Activated T-helper 2 cell treated with anti-CD3 and anti-CD28 coated beads, Interferon-gamma antibody, Interleukin-2, Interleukin-4, amounts not matched to agents 10 μg/mL and 5 μg/mL and 100 μg/mL, durations not matched to agents 14 hours and 24 hours and 36 hours (primary cell): Measurements from ENCODE around the gene ST3GAL5. TPM values are rescaled to one million over a fixed set of nuclear protein-coding genes. Genes with fewer than 3 reads are reported as not detected.

Experiments used
- DNase-seq: peaks from one replicate; pipeline ENCODE4 v3.0.0; 2021; ENCODE audit warnings: low spot score
- H3K27ac Mint-ChIP-seq: one replicate; pipeline ENCODE4 v1.8.0; 2021; ENCODE audit warnings: mixed read lengths
- H3K27me3 Mint-ChIP-seq: one replicate; pipeline ENCODE4 v1.8.0; 2021; ENCODE audit warnings: low read depth, mixed read lengths
- H3K36me3 Mint-ChIP-seq: one replicate; pipeline ENCODE4 v1.8.0; 2021; ENCODE audit warnings: low read depth, mixed read lengths
- H3K4me1 Mint-ChIP-seq: one replicate; pipeline ENCODE4 v1.8.0; 2021; ENCODE audit warnings: low read depth, mixed read lengths
- H3K4me3 Mint-ChIP-seq: one replicate; pipeline ENCODE4 v1.8.0; 2021; ENCODE audit warnings: low read depth, mild to moderate bottlenecking, moderate library complexity, mixed read lengths
- H3K9me3 Mint-ChIP-seq: one replicate; pipeline ENCODE4 v1.8.0; 2021; ENCODE audit warnings: mixed read lengths
- intact Hi-C: fragments of 100-400 bp; cut with micrococcal nuclease; formaldehyde crosslinking; loops from one replicate; pipeline ENCODE4 v1.15.1; 2023
- total RNA-seq: library from RNA; stranded (reverse); gene quantifications from 2 replicates; pipeline ENCODE4 v1.2.3, GENCODE V29; 2022

The ST3GAL5 gene
- total RNA-seq, 1 donor from 2014 or later: 13.8 TPM

DNA sequence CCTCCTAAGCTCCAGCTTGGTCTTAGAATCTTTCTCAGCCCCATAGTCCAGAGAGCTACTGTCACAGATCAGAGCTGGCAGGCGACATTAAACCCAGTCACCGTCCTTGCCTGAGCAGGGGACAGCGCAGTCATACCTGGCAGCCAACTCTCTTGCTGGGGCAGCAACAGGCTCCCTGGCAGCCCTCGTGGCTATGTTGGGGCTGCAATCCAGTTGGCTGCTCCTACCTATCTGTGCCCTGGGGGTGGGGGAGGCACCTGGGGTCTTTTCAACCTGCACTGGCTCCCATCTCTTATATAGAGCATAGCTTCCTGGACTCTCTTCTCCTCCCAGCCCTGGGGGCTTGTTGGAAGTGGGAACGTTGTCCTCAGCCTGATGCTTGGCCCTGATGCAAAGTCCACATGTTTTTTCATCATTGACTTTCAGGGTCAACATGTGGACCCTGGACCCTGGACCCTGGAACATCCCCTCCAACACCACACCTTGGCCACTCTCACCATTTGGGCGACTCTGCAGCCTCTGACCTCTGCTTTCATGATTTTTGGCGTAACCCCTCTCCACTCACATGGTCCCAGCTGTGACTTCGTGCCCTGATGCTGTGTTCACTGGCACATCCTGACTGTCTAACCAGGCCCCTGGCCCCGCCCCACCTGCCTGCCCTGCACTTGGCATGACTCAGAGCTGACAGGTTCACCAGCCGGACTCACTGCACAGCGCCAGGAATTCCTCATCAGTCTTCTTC lies 89.4 kb downstream of the ST3GAL5 start:
- no peaks in the 10 kb centered on the region for H3K9me3 Mint-ChIP-seq
- peaks cover 2% of the 10 kb centered on the region for H3K4me1 Mint-ChIP-seq
- DNase-seq: no peak
- no peaks in the 10 kb centered on the region for H3K36me3 Mint-ChIP-seq
- peaks cover 12% of the 10 kb centered on the region for H3K27me3 Mint-ChIP-seq
- intact Hi-C loops: no loop called here
- H3K27ac Mint-ChIP-seq: no peak overlapping the region
- H3K4me3 Mint-ChIP-seq: no peak overlapping the region

DNA sequence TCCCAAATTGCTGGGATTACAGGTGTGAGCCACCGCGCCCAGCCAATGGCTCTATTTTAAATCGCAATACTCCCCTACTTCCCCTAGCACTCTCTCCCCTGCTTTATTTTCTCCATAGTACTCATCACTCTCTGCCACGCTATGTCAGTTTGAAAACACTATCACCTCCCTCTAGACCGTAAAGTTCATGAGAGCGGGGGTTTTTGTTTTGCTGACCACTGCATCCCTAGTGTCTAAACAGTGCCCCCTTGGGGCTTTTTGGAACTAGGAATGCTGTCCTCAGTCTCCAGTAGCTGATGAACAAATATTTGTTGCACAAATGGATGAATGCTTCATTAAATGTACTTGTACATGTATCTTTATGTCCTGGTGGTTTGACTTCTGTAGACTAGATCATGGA lies 90.9 kb downstream of the ST3GAL5 start:
- no peak overlapping the region for H3K4me3 Mint-ChIP-seq
- H3K27me3 Mint-ChIP-seq: peaks cover 15% of the 10 kb centered on the region
- no peaks in the 10 kb centered on the region for H3K9me3 Mint-ChIP-seq
- H3K27ac Mint-ChIP-seq: no peak overlapping the region
- DNase-seq: no peak
- H3K4me1 Mint-ChIP-seq: peaks cover 2% of the 10 kb centered on the region
- no peaks in the 10 kb centered on the region for H3K36me3 Mint-ChIP-seq
- intact Hi-C loops: no loop called here

DNA sequence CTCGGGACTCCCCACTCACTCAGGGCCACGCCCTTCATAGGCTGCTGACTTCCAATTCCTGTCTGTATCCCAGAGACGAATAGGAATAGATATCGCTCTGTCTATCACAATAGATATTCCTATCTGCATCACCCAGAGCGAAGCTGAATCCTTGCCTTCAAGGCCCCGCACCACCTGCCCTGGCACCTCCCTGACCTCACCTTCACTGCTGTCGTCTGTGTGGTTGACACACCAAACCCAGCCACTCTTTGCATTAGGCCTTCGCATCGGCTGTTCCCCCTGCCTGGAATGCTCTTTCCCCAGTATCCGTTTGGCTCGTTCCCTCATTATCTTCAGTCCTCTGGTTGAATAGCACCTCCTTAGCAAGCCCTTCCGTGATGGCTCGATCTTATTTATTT lies 91.5 kb downstream of the ST3GAL5 start:
- Mint-ChIP-seq H3K4me3 (no peak overlapping the region), H3K36me3 (no peaks in the 10 kb centered on the region), H3K4me1 (peaks cover 2% of the 10 kb centered on the region), H3K27ac (no peak overlapping the region), H3K27me3 (peaks cover 21% of the 10 kb centered on the region), H3K9me3 (no peaks in the 10 kb centered on the region)
- intact Hi-C loops: no loop called here
- no peak for DNase-seq

DNA sequence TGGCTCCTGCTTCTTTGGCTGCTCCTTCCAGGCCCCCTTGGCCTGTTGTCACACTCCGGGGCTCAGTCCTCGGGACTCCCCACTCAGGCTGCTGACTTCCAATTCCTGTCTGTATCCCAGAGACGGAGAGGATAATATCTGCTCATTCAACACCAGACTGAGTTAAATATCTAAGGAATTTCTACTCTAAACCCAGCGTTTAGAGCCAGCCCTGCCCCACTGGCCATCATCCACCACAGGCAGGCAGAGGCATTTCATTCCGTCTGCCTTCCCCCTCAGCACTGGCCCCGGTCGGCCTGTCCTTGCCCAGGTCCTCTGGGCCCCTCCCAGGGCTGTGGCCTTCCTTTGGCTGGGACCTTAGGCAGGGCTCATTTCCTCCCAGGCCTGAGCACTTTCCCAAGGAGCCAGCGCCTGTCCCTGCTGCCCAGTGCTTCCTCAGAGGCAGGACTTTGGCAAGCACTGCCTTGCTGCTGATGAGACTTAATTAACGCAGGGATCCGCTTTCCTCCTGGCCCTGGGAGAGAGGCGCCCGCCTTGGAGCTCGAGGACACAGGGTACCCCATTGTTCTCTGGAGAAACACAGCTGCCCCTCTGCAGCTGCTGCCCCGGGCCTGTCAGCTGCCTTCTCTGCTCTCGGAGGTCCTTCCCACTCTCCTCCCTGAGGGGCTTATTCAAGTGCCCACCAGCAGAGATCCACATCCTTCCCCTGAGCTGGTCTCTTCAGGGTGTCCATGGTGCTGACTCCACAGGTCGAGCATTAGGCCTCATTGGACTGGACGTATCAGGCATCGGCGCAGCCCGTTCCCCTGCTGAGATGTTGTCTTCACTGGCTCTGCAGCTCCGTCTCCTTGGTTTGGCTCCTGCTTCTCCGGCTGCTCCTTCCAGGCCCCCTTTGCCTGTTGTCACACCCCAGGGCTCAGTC lies 92.2 kb downstream of the ST3GAL5 start:
- no peak for DNase-seq
- Mint-ChIP-seq H3K4me1 (peaks cover 2% of the 10 kb centered on the region), H3K36me3 (no peaks in the 10 kb centered on the region), H3K4me3 (no peak overlapping the region), H3K27me3 (peaks cover 21% of the 10 kb centered on the region), H3K27ac (no peak overlapping the region), H3K9me3 (no peaks in the 10 kb centered on the region)
- intact Hi-C loops: no loop called here

DNA sequence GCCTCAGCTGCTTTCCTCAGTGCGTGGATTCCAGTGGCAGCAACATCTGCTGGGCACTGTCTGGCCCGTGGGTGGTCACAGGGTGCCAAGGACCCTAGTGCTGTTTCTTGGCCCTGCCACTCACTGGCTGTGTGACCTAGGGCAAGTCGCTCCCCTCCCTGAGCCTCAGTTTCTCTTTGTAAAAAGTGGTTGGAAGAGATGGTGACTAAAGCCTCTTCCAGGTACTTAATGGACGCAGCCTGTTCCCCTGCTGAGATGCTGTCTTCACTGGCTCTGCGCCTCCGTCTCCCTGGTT lies 92.8 kb downstream of the ST3GAL5 start:
- Mint-ChIP-seq H3K9me3 (no peaks in the 10 kb centered on the region), H3K4me3 (no peak overlapping the region), H3K27ac (no peak overlapping the region), H3K4me1 (peaks cover 2% of the 10 kb centered on the region), H3K36me3 (no peaks in the 10 kb centered on the region), H3K27me3 (peaks cover 21% of the 10 kb centered on the region)
- DNase-seq: no peak
- intact Hi-C loops: no loop called here

DNA sequence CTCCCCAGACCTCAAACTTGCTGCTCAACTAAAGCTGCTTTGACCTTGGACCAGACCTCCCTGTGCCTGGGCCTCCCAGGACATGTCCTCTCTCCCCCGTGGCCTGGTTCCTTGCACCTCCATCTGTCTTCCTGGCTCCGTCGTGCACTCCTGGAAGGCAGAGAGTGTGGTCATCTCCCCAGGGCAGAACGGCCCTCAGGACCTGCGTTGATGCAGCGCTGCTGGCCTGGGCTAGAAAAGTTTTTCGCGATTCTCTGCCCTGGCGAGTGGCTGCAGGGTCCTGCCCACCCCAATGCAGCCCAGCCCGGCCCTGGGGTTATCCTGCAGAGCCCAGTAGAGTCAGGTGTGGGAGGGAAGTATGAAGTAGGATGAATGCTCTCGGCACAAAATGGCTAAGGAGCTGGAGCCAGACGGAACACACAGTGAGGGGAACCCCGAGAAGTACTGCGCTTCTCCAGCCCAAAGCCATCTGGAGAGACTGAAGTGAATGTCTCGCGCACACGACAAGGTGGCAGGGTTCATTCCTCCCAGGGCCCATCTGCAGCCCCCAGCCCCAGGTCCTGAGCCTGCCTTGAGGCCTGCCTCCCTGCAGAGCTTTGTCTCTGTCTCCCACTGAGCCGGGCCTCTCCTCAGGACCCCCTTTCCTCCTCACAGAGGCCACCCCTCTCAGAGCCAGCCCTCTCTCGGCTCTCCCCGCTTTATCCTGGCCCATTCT lies 93.3 kb downstream of the ST3GAL5 start:
- H3K27me3 Mint-ChIP-seq: peaks cover 21% of the 10 kb centered on the region
- DNase-seq: no peak

DNA sequence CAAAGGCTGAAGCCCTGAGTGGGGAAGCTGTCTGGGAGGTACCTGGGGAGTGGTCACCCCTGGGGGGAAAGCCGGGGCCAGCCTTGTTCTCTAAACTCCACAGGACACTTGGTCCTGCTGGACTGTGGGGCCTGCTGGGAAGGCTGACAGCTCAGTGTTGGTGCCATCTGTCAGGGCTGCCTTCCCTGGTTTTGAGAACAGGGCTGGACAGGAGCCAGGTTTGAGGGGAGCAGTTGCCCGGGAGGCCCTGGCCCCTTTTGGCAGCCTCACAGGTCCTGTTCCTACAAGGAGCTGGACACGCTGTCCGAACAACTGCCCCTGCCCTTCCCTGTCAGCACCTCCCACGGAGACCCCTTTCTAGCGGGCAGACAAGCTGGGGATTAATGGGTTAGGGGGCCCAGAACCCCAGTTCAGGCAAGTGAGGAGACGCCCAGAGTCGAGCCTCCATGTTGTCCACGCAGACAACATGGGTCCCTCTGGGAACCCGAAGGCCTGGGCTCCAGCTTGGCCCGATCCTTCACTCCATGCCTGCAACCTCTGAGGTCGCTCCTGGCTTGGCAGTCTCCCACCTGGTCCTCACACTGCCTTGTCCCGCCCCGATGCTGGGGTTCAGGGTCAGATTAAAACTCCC lies 94.2 kb downstream of the ST3GAL5 start:
- Mint-ChIP-seq H3K27me3 (peaks cover 17% of the 10 kb centered on the region), H3K9me3 (no peaks in the 10 kb centered on the region), H3K27ac (no peak overlapping the region), H3K4me1 (no peaks in the 10 kb centered on the region), H3K36me3 (no peaks in the 10 kb centered on the region), H3K4me3 (no peak overlapping the region)
- DNase-seq: no peak
- intact Hi-C loops: no loop called here

More for the DNA sequence above, 93.3 kb downstream of the ST3GAL5 start:
- H3K4me1 Mint-ChIP-seq: peaks cover 2% of the 10 kb centered on the region
- H3K27ac Mint-ChIP-seq: no peak overlapping the region
- no peaks in the 10 kb centered on the region for H3K9me3 Mint-ChIP-seq
- intact Hi-C loops: no loop called here
- H3K36me3 Mint-ChIP-seq: no peaks in the 10 kb centered on the region
- H3K4me3 Mint-ChIP-seq: no peak overlapping the region

DNA sequence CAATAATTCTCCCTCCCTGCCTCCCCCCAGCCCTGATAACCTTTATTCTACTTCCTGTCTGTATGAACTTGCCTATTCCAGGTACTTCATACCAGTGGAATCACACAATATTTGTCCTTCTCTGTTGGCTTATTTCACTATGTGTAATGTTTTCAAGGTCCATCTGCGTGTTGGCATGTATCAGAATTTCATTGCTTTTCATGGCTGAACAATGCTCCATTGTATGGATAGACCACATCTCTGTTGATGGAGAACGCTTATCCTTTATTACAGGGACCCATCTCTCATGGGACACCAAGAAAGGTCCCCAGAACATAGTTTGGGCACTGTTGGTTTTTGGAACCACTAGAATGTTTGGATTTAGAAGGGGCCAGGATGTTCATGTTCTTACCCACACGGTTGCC lies 94.8 kb downstream of the ST3GAL5 start:
- H3K9me3 Mint-ChIP-seq: no peaks in the 10 kb centered on the region
- H3K36me3 Mint-ChIP-seq: no peaks in the 10 kb centered on the region
- no peak overlapping the region for H3K27ac Mint-ChIP-seq
- intact Hi-C loops: no loop called here
- DNase-seq: no peak
- no peak overlapping the region for H3K4me3 Mint-ChIP-seq
- H3K27me3 Mint-ChIP-seq: peaks cover 16% of the 10 kb centered on the region
- H3K4me1 Mint-ChIP-seq: no peaks in the 10 kb centered on the region

DNA sequence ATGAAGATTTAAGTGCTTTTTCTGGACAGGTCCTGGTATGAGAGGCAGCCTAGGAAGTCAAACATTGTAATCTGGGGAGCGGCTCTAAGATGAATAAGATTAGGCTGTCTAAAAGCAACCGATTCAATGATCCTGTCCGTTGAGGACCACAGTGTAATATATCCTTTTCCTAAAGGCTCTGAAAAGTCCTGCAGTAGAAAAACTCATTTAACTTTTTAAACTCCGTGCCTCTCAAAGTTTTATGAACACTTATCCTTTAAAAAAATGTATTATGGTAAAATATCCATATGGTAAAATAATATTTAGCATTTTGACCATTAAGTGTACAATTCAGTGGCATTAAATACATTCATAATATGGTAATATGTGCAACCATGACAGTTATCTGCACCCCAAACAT lies 95.2 kb downstream of the ST3GAL5 start:
- intact Hi-C loops: no loop called here
- no peak overlapping the region for H3K4me3 Mint-ChIP-seq
- H3K9me3 Mint-ChIP-seq: no peaks in the 10 kb centered on the region
- peaks cover 16% of the 10 kb centered on the region for H3K27me3 Mint-ChIP-seq
- H3K4me1 Mint-ChIP-seq: no peaks in the 10 kb centered on the region
- no peaks in the 10 kb centered on the region for H3K36me3 Mint-ChIP-seq
- DNase-seq: no peak
- H3K27ac Mint-ChIP-seq: no peak overlapping the region

DNA sequence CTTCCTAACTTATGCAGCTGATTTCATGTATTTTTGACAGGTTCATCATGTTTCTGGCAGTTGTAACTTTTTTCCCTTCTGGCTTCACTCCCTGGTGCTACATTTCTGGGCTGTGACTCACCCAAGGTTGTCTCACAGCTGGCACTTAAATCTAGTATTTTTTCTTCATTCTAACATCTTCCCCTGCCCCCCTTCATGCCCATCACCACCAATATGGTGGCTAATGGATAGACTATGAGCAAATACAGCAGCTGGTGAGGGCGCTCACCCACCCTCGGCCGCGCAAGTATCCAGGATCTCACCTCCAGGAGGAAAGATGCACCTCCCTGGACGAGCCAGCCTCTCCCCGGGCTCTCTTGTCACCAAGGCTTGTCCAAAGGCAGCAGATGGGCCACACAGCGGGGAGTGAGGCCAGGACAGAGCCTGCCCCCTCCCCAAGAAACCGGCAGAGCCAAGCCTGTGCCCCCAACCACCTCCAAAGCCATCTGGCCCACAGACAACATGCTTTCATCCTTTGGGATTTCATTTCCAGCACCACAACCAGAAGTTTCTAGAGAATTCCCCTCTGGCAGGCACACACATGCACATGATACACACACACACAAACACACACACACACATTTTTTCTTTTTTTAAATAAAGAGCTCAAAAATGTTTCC lies 95.9 kb downstream of the ST3GAL5 start:
- H3K4me3 Mint-ChIP-seq: no peak overlapping the region
- intact Hi-C loops: no loop called here
- no peaks in the 10 kb centered on the region for H3K9me3 Mint-ChIP-seq
- no peak for DNase-seq
- H3K27ac Mint-ChIP-seq: no peak overlapping the region
- no peaks in the 10 kb centered on the region for H3K36me3 Mint-ChIP-seq
- H3K27me3 Mint-ChIP-seq: peaks cover 14% of the 10 kb centered on the region
- H3K4me1 Mint-ChIP-seq: no peaks in the 10 kb centered on the region

DNA sequence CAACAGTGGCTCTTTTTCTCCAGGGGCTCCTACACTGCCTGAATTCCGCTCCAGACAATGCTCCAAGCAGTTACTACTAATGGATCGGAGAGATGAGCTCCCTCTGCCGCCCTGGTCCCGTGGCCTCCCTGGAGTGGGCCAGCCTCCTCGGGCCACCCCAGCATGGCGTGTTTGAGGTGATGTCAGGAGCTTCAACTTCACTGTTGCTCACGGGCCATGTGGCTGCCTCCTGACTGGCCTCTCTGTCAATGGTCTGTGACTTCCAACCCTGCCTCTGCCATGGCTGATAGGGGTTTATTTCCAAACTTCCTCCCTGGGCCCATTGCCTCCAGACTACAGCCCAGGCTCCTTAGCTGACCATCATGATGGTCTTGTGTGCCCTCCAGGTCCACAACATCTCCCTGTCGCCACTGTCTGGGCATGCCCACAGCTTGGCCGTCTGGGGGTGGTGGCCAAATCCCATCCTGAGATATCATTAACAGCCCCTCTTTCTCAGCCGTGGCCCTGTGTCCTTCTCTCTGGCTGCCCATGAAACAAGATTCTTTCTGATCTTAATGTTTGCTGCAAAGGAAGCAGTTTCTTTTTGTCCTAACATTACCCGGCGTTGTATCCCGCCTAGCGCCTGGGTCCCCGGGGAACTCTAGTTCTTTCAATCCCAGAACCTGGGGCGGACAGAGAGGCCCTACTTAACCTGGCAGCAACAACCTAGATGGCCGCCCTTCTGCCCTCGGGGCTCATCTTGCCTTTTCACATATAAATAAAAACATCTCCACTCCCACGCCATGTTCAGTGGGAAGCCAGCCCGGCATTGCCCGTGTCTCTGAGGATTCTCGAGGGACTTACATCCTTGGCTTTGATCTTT lies 96.9 kb downstream of the ST3GAL5 start:
- intact Hi-C loops: no loop called here
- no peak overlapping the region for H3K27ac Mint-ChIP-seq
- peaks cover 14% of the 10 kb centered on the region for H3K27me3 Mint-ChIP-seq

More for the DNA sequence above, 96.9 kb downstream of the ST3GAL5 start:
- H3K36me3 Mint-ChIP-seq: no peaks in the 10 kb centered on the region
- H3K9me3 Mint-ChIP-seq: no peaks in the 10 kb centered on the region
- no peak for DNase-seq
- no peak overlapping the region for H3K4me3 Mint-ChIP-seq
- no peaks in the 10 kb centered on the region for H3K4me1 Mint-ChIP-seq
